EL (cell line): ENCODE measurements around the gene LPP.

ENCODE experiments used
- DNase-seq: peaks from one replicate; pipeline ENCODE4 v3.0.0-alpha.2; 2016

Gene LPP

GRCh38 chr3:188529228-188529627 lies 375.3 kb downstream of the LPP start:
- peak; percentile 25 for DNase-seq

GRCh38 chr3:188530226-188530625 lies 376.3 kb downstream of the LPP start:
- DNase-seq = no peak

- DNase-seq = peak; percentile 79
Observed at GRCh38 chr3:188531210-188531609, 377.3 kb downstream of the LPP start.

- DNase-seq = no peak
Observed at GRCh38 chr3:188533172-188533571, 379.2 kb downstream of the LPP start.

- no peak for DNase-seq
Observed at GRCh38 chr3:188533612-188534357, 379.8 kb downstream of the LPP start.

GRCh38 chr3:188534633-188535032 lies 380.7 kb downstream of the LPP start:
- peak; percentile 65 for DNase-seq

- DNase-seq = no peak
Observed at GRCh38 chr3:188537606-188538005, 383.6 kb downstream of the LPP start.

GRCh38 chr3:188539037-188539436 lies 385.1 kb downstream of the LPP start:
- no peak for DNase-seq

GRCh38 chr3:188539631-188540194 lies 385.8 kb downstream of the LPP start:
- DNase-seq = no peak

GRCh38 chr3:188542196-188542595 lies 388.2 kb downstream of the LPP start:
- DNase-seq = no peak

- no peak for DNase-seq
Observed at GRCh38 chr3:188544012-188544411, 390.1 kb downstream of the LPP start.

GRCh38 chr3:188546835-188547670 lies 393.1 kb downstream of the LPP start:
- peak; percentile 75 for DNase-seq

- DNase-seq = no peak
Observed at GRCh38 chr3:188553569-188553968, 399.6 kb downstream of the LPP start.

GRCh38 chr3:188554404-188554803 lies 400.4 kb downstream of the LPP start:
- DNase-seq = peak; percentile 25

GRCh38 chr3:188557235-188557634 lies 403.3 kb downstream of the LPP start:
- DNase-seq = no peak

- DNase-seq = peak; percentile 34
Observed at GRCh38 chr3:188558343-188559071, 404.6 kb downstream of the LPP start.

GRCh38 chr3:188559072-188559429 lies 405.1 kb downstream of the LPP start:
- DNase-seq = peak; percentile 20

GRCh38 chr3:188559856-188560255 lies 405.9 kb downstream of the LPP start:
- no peak for DNase-seq

- no peak for DNase-seq
Observed at GRCh38 chr3:188562144-188562543, 408.2 kb downstream of the LPP start.

GRCh38 chr3:188567478-188568195 lies 413.7 kb downstream of the LPP start:
- peak; percentile 36 for DNase-seq

- no peak for DNase-seq
Observed at GRCh38 chr3:188568736-188569135, 414.8 kb downstream of the LPP start.

- DNase-seq = no peak
Observed at GRCh38 chr3:188571531-188572095, 417.7 kb downstream of the LPP start.
